OCI-LY7 (cell line): Measurements from ENCODE around the gene MRPS9. TPM values are rescaled to one million over a fixed set of nuclear protein-coding genes. Genes with fewer than 3 reads are reported as not detected.

ENCODE experiments used
- BruUV-seq: library from RNA; stranded (reverse); fragments of 400-500 nt; replicated peaks from 2 replicates; lab custom pipeline; 2021; lab: Mats Ljungman, UMichigan
- CTCF ChIA-PET: fragments of 300-600 bp; sonication (Branson Sonifier 250); formaldehyde crosslinking; loops from one replicate; lab custom pipeline; 2022; ENCODE audit warnings: antibody characterized with exemption; ENCODE audit not compliant: unreplicated experiment; lab: Charles Lee
- POLR2A ChIA-PET: fragments of 300-600 bp; sonication (Branson Sonifier 250); formaldehyde crosslinking; loops from one replicate; lab custom pipeline; 2022; ENCODE audit warnings: antibody characterized with exemption; lab: Charles Lee
- DNase-seq: peaks from one replicate; pipeline ENCODE4 v3.0.0-alpha.2; 2015; ENCODE audit warnings: low spot score
- H2AFZ ChIP-seq: fragments of 200-600 bp; sonication (generic), shearing (Covaris generic); 2 replicates; pipeline ENCODE4 v1.6.1; 2014; ENCODE audit warnings: mild to moderate bottlenecking, antibody characterized with exemption, low read length, moderate library complexity
- H3K27ac ChIP-seq: fragments of 200-600 bp; sonication (generic); 2 replicates; pipeline ENCODE4 v1.5.1; 2014; ENCODE audit warnings: mixed run types, low read depth, mild to moderate bottlenecking, moderate library complexity, low read length, inconsistent platforms; ENCODE audit not compliant: poor library complexity, severe bottlenecking
- H3K36me3 ChIP-seq: fragments of 200-600 bp; sonication (generic); 2 replicates; pipeline ENCODE4 v1.6.1; 2014; ENCODE audit warnings: mild to moderate bottlenecking, antibody characterized with exemption, low read length, moderate library complexity, mixed read lengths; ENCODE audit not compliant: insufficient read depth
- H3K4me1 ChIP-seq: fragments of 200-600 bp; sonication (generic); 2 replicates; pipeline ENCODE4 v1.5.1; 2014; ENCODE audit warnings: mild to moderate bottlenecking, low read length; ENCODE audit not compliant: insufficient read depth, poor library complexity, severe bottlenecking
- H3K4me2 ChIP-seq: fragments of 200-600 bp; sonication (generic); 2 replicates; pipeline ENCODE4 v1.6.1; 2014; ENCODE audit warnings: mild to moderate bottlenecking, low read length
- H3K4me3 ChIP-seq: fragments of 200-600 bp; sonication (generic); 2 replicates; pipeline ENCODE4 v1.5.1; 2014; ENCODE audit warnings: mild to moderate bottlenecking, low read depth, low read length; ENCODE audit not compliant: poor library complexity, severe bottlenecking
- H3K79me2 ChIP-seq: fragments of 200-600 bp; sonication (generic); 2 replicates; pipeline ENCODE4 v1.6.1; 2016; ENCODE audit warnings: low read depth, mild to moderate bottlenecking, low read length, moderate library complexity, mixed read lengths; ENCODE audit not compliant: insufficient read depth
- H3K9me2 ChIP-seq: fragments of 200-600 bp; sonication (generic); 2 replicates; pipeline ENCODE4 v1.6.1; 2016; ENCODE audit warnings: mild to moderate bottlenecking, low read length, mixed read lengths; ENCODE audit not compliant: insufficient read depth
- H3K9me3 ChIP-seq: fragments of 200-600 bp; sonication (generic); 2 replicates; pipeline ENCODE4 v1.6.1; 2014; ENCODE audit warnings: mild to moderate bottlenecking, mixed run types, low read length, mixed read lengths
- H4K20me1 ChIP-seq: fragments of 200-600 bp; sonication (generic); 2 replicates; pipeline ENCODE4 v1.6.1; 2014; ENCODE audit warnings: mild to moderate bottlenecking, antibody characterized with exemption, low read length, moderate library complexity, mixed read lengths; ENCODE audit not compliant: insufficient read depth
- CTCF ChIP-seq: fragments of 200-600 bp; sonication (generic); conservative IDR thresholded peaks from 2 replicates; pipeline ENCODE4 v1.5.1; 2014; ENCODE audit warnings: mild to moderate bottlenecking, antibody characterized with exemption, low read length, moderate library complexity, mixed read lengths
- EZH2phosphoT487 ChIP-seq: fragments of 200-600 bp; sonication (generic); IDR thresholded peaks from 2 replicates; pipeline ENCODE4 v1.6.1; 2018; ENCODE audit warnings: low read depth, borderline replicate concordance, mild to moderate bottlenecking, mixed run types, antibody characterized with exemption, low read length, moderate library complexity, mixed read lengths
- intact Hi-C: fragments of 100-400 bp; cut with micrococcal nuclease; formaldehyde crosslinking; loops from one replicate; pipeline ENCODE4 v1.10.0; 2022; ENCODE audit not compliant: unreplicated experiment
- total RNA-seq, 2 experiments: library from RNA; depleted of rRNA in 1 of 2; stranded (reverse); fragments of >200 nt in 1 of 2; shearing (Covaris generic) in 1 of 2; gene quantifications; 2 replicates each; pipeline ENCODE4 v1.2.3, GENCODE V29; 2014 to 2022

MRPS9 gene
- total RNA-seq, 2 experiments from 2014 or later, result 25.9 to 42.6 TPM

GRCh38 chr2:105102001-105102400 lies 64.1 kb downstream of the MRPS9 start:
- no TSS peak for BruUV-seq
- Histone ChIP-seq H3K4me3 (no peak overlapping the region), H3K27ac (no peak overlapping the region), H3K79me2 (no peaks in the 10 kb centered on the region), H3K4me2 (no peak overlapping the region), H3K9me2 (no peaks in the 10 kb centered on the region), H3K36me3 (peaks cover 36% of the 10 kb centered on the region; the same call in 1 of the 2 replicates), H3K9me3 (no peaks in the 10 kb centered on the region), H4K20me1 (no peaks in the 10 kb centered on the region), H3K4me1 (no peaks in the 10 kb centered on the region), H2AFZ (no peak overlapping the region)
- CTCF ChIA-PET, result no interaction called here
- POLR2A ChIA-PET, result no interaction called here
- no peak for TF ChIP-seq EZH2phosphoT487
- TF ChIP-seq CTCF, result no peak
- intact Hi-C loops, result loop anchor here (10.0 kb wide), 1 partner anchor 177 kb away; no protein-coding TSS in a partner anchor
- DNase-seq, result no peak

GRCh38 chr2:105102963-105103421 lies 65.1 kb downstream of the MRPS9 start:
- no TSS peak for BruUV-seq
- no peak for DNase-seq
- no peak overlapping the region for H2AFZ ChIP-seq
- ChIA-PET POLR2A (no interaction called here), CTCF (no interaction called here)
- no peaks in the 10 kb centered on the region for H3K79me2 ChIP-seq
- TF ChIP-seq CTCF (no peak), EZH2phosphoT487 (no peak)
- H4K20me1 ChIP-seq, result no peaks in the 10 kb centered on the region
- H3K9me2 ChIP-seq, result no peaks in the 10 kb centered on the region
- no peak overlapping the region for H3K4me2 ChIP-seq
- H3K36me3 ChIP-seq, result peaks cover 26% of the 10 kb centered on the region; the same call in 1 of the 2 replicates
- intact Hi-C loops, result loop anchor here (10.0 kb wide), 1 partner anchor 178 kb away; no protein-coding TSS in a partner anchor
- H3K9me3 ChIP-seq, result no peaks in the 10 kb centered on the region
- H3K4me3 ChIP-seq, result no peak overlapping the region
- H3K4me1 ChIP-seq, result no peaks in the 10 kb centered on the region
- H3K27ac ChIP-seq, result no peak overlapping the region

GRCh38 chr2:105103481-105103880 lies 65.6 kb downstream of the MRPS9 start:
- no peak for DNase-seq
- no peaks in the 10 kb centered on the region for H3K9me2 ChIP-seq
- H3K9me3 ChIP-seq, result no peaks in the 10 kb centered on the region
- POLR2A ChIA-PET, result no interaction called here
- H3K4me3 ChIP-seq, result no peak overlapping the region
- no peak overlapping the region for H2AFZ ChIP-seq
- intact Hi-C loops, result loop anchor here (10.0 kb wide), 1 partner anchor 179 kb away; no protein-coding TSS in a partner anchor
- CTCF ChIA-PET, result no interaction called here
- no peak overlapping the region for H3K4me2 ChIP-seq
- H3K79me2 ChIP-seq, result no peaks in the 10 kb centered on the region
- no peaks in the 10 kb centered on the region for H4K20me1 ChIP-seq
- H3K36me3 ChIP-seq, result peaks cover 22% of the 10 kb centered on the region; the same call in 1 of the 2 replicates
- no peaks in the 10 kb centered on the region for H3K4me1 ChIP-seq
- TF ChIP-seq EZH2phosphoT487, result no peak
- no peak for TF ChIP-seq CTCF
- no TSS peak for BruUV-seq
- no peak overlapping the region for H3K27ac ChIP-seq
